H1 (cell line): Measurements from ENCODE around the gene CHRNA1. TPM values are rescaled to one million over a fixed set of nuclear protein-coding genes. Genes with fewer than 3 reads are reported as not detected.

Experiments
- CTCF ChIA-PET: fragments of 300-600 bp; sonication (Branson Sonifier 250); formaldehyde crosslinking; loops from one replicate; lab custom pipeline; 2021; ENCODE audit not compliant: partially characterized antibody; lab: Charles Lee
- POLR2A ChIA-PET: fragments of 300-600 bp; sonication (Branson Sonifier 250); formaldehyde crosslinking; loops from one replicate; lab custom pipeline; 2021; ENCODE audit warnings: inconsistent platforms; ENCODE audit not compliant: partially characterized antibody; lab: Charles Lee
- DNase-seq, 2 experiments: peaks; one replicate each; pipeline versions ENCODE4 v3.0.0 to v3.0.0-alpha.2; 2010 to 2022; ENCODE audit warnings: low spot score in 2 of 2, low read depth in 1 of 2, mixed read lengths in 1 of 2
- FAIRE-seq: peaks from 2 replicates; lab custom pipeline; 2011; peaks lifted over from hg19 to GRCh38; lab: Jason Lieb, UNC
- H2AFZ ChIP-seq: 2 replicates; pipeline ENCODE4 v1.8.1; 2012; ENCODE audit warnings: low read length, inconsistent platforms
- H2AK5ac ChIP-seq: 2 replicates; pipeline ENCODE4 v1.6.1; 2013; ENCODE audit warnings: low read depth, low read length
- H2BK120ac ChIP-seq: replicated peaks from 2 replicates; pipeline ENCODE3; 2013; ENCODE audit warnings: low read depth, low read length, inconsistent platforms
- H2BK12ac ChIP-seq: 2 replicates; pipeline ENCODE4 v1.6.1; 2013; ENCODE audit warnings: low read depth, low read length
- H2BK15ac ChIP-seq: 2 replicates; pipeline ENCODE4 v1.6.1; 2013; ENCODE audit warnings: low read length
- H2BK20ac ChIP-seq: 2 replicates; pipeline ENCODE4 v1.6.1; 2013; ENCODE audit warnings: low read length
- H2BK5ac ChIP-seq: 2 replicates; pipeline ENCODE4 v1.6.1; 2013; ENCODE audit warnings: low read depth, low read length
- H3K14ac ChIP-seq: 2 replicates; pipeline ENCODE4 v1.6.1; 2013; ENCODE audit warnings: inconsistent platforms; ENCODE audit not compliant: insufficient read length
- H3K18ac ChIP-seq: 2 replicates; pipeline ENCODE4 v1.6.1; 2013; ENCODE audit warnings: low read length; ENCODE audit errors: extremely low read depth
- H3K23ac ChIP-seq: 2 replicates; pipeline ENCODE4 v1.6.1; 2013; ENCODE audit warnings: inconsistent platforms; ENCODE audit not compliant: insufficient read length
- H3K23me2 ChIP-seq: 2 replicates; pipeline ENCODE4 v1.6.1; 2013; ENCODE audit warnings: low read depth, low read length
- H3K27ac ChIP-seq: 2 replicates; pipeline ENCODE4 v1.6.1; 2011; ENCODE audit warnings: low read depth, low read length, inconsistent platforms
- H3K27me3 ChIP-seq, 4 experiments: replicated peaks in 1 of 4; 1 replicate in 1 of 4; 2 replicates in 3 of 4; pipeline versions ENCODE4 v1.6.1 to v1.8.1; 2011 to 2013; ENCODE audit warnings: low read length in 3 of 4, mild to moderate bottlenecking in 3 of 4, inconsistent platforms in 2 of 4, mixed read lengths in 2 of 4, moderate library complexity in 1 of 4; ENCODE audit not compliant: control insufficient read depth in 3 of 4, insufficient read depth in 3 of 4; ENCODE audit errors: extremely low read depth in 1 of 4
- H3K36me3 ChIP-seq, 4 experiments: 2 replicates each; pipeline versions ENCODE4 v1.6.1 to v1.8.1; 2011 to 2013; ENCODE audit warnings: mild to moderate bottlenecking in 4 of 4, low read length in 3 of 4, moderate library complexity in 2 of 4, control low read depth in 1 of 4, inconsistent platforms in 1 of 4; ENCODE audit not compliant: insufficient read depth in 4 of 4, control insufficient read depth in 2 of 4
- H3K4ac ChIP-seq: replicated peaks from 2 replicates; pipeline ENCODE3; 2013; ENCODE audit warnings: low read length, low read depth, mixed read lengths, inconsistent platforms; ENCODE audit not compliant: insufficient read length
- H3K4me1 ChIP-seq, 4 experiments: replicated peaks in 1 of 4; 1 replicate in 1 of 4; 2 replicates in 3 of 4; pipeline versions ENCODE4 v1.6.1 to v1.8.1; 2011 to 2013; ENCODE audit warnings: low read length in 3 of 4, inconsistent platforms in 2 of 4, mixed read lengths in 1 of 4; ENCODE audit not compliant: insufficient read depth in 4 of 4, control insufficient read depth in 3 of 4
- H3K4me2 ChIP-seq, 2 experiments: 2 replicates each; pipeline versions ENCODE4 v1.6.1 to v1.8.1; 2011 to 2013; ENCODE audit warnings: low read depth in 2 of 2, low read length in 2 of 2, control low read depth in 1 of 2, inconsistent platforms in 1 of 2, mild to moderate bottlenecking in 1 of 2; ENCODE audit not compliant: insufficient read depth in 1 of 2
- H3K4me3 ChIP-seq, 4 experiments: fragments of 200-600, 300-600 bp in 1 of 4; sonication (generic), shearing (Covaris generic), sonication (Bioruptor Twin) in 1 of 4; 2 replicates each; pipeline versions ENCODE4 v1.5.1 to v1.8.1; 2011 to 2016; ENCODE audit warnings: low read length in 4 of 4, low read depth in 3 of 4, control low read depth in 2 of 4, inconsistent platforms in 2 of 4, mild to moderate bottlenecking in 2 of 4, mixed read lengths in 1 of 4, moderate library complexity in 1 of 4; ENCODE audit not compliant: insufficient read depth in 2 of 4; ENCODE audit errors: extremely low read depth in 1 of 4
- H3K56ac ChIP-seq: replicated peaks from 2 replicates; pipeline ENCODE3; 2013; ENCODE audit warnings: low read depth, mild to moderate bottlenecking, mixed read lengths, low read length, inconsistent platforms; ENCODE audit not compliant: insufficient read length
- H3K79me1 ChIP-seq: 2 replicates; pipeline ENCODE4 v1.6.1; 2013; ENCODE audit warnings: low read depth, low read length, control low read depth
- H3K79me2 ChIP-seq, 2 experiments: 2 replicates each; pipeline versions ENCODE4 v1.6.1 to v1.8.1; 2012 to 2013; ENCODE audit warnings: low read length in 2 of 2, mild to moderate bottlenecking in 2 of 2, inconsistent platforms in 1 of 2; ENCODE audit not compliant: insufficient read depth in 2 of 2, control insufficient read depth in 1 of 2
- H3K9ac ChIP-seq, 4 experiments: replicated peaks in 1 of 4; 1 replicate in 1 of 4; 2 replicates in 3 of 4; pipeline versions ENCODE4 v1.6.1 to v1.8.1; 2011 to 2013; ENCODE audit warnings: low read depth in 3 of 4, low read length in 3 of 4, control low read depth in 2 of 4, mild to moderate bottlenecking in 2 of 4, moderate library complexity in 2 of 4, inconsistent platforms in 1 of 4; ENCODE audit errors: extremely low read depth in 1 of 4
- H3K9me3 ChIP-seq, 2 experiments: 2 replicates each; pipeline versions ENCODE4 v1.6.1 to v1.8.1; 2012 to 2013; ENCODE audit warnings: mild to moderate bottlenecking in 2 of 2, moderate library complexity in 2 of 2, control low read depth in 1 of 2, inconsistent platforms in 1 of 2, low read depth in 1 of 2, low read length in 1 of 2, mixed read lengths in 1 of 2; ENCODE audit not compliant: insufficient read depth in 2 of 2
- H4K20me1 ChIP-seq, 2 experiments: replicated peaks in 1 of 2; 2 replicates each; pipeline versions ENCODE3 to v1.8.1; 2011 to 2013; ENCODE audit warnings: inconsistent platforms in 2 of 2, low read length in 2 of 2, mild to moderate bottlenecking in 1 of 2; ENCODE audit not compliant: insufficient read depth in 2 of 2, control insufficient read depth in 1 of 2
- H4K5ac ChIP-seq: 2 replicates; pipeline ENCODE4 v1.6.1; 2013; ENCODE audit warnings: low read length, low read depth, mixed read lengths, inconsistent platforms; ENCODE audit not compliant: insufficient read length
- H4K8ac ChIP-seq: 2 replicates; pipeline ENCODE4 v1.8.0; 2013; ENCODE audit warnings: mild to moderate bottlenecking, moderate library complexity, low read length, inconsistent platforms; ENCODE audit not compliant: insufficient read depth; ENCODE audit errors: extremely low read depth
- H4K91ac ChIP-seq: replicated peaks from 2 replicates; pipeline ENCODE3; 2013; ENCODE audit warnings: low read length, mixed read lengths, inconsistent platforms; ENCODE audit not compliant: insufficient read length
- ATF3 ChIP-seq: IDR thresholded peaks from 2 replicates; pipeline ENCODE4 v1.6.1; 2011; ENCODE audit warnings: low read depth, mild to moderate bottlenecking, low read length; ENCODE audit not compliant: insufficient read depth
- BRCA1 ChIP-seq: IDR thresholded peaks from 2 replicates; pipeline ENCODE4 v1.6.1; 2012; ENCODE audit warnings: low read depth, low read length, improper control_type of control experiment
- CBX5 ChIP-seq: fragments of 300-800, 300-1000 bp; sonication (generic); IDR thresholded peaks from 2 replicates; pipeline ENCODE4 v1.7.1; 2016; ENCODE audit warnings: antibody characterized with exemption, low read length, low read depth
- EZH2 ChIP-seq: fragments of 200-600 bp; sonication (generic); IDR thresholded peaks from 2 replicates; pipeline ENCODE4 v1.7.1; 2012; ENCODE audit warnings: low read depth, mild to moderate bottlenecking, moderate library complexity, low read length, inconsistent platforms; ENCODE audit not compliant: severe bottlenecking
- HDAC2 ChIP-seq, 2 experiments: fragments of 300-600 bp in 1 of 2; sonication (generic) in 1 of 2; IDR thresholded peaks; 2 replicates each; pipeline ENCODE4 v1.6.1; 2011 to 2012; ENCODE audit warnings: low read depth in 2 of 2, low read length in 2 of 2, mild to moderate bottlenecking in 2 of 2, moderate library complexity in 2 of 2, borderline replicate concordance in 1 of 2, inconsistent platforms in 1 of 2
- HDAC6 ChIP-seq: IDR thresholded peaks from one replicate; pipeline ENCODE4 v1.7.1; 2012; ENCODE audit warnings: low read depth, mild to moderate bottlenecking, inconsistent platforms, low read length, moderate library complexity
- KDM1A ChIP-seq: fragments of 200-600, 300-600 bp; sonication (generic); IDR thresholded peaks from 2 replicates; pipeline ENCODE4 v1.7.1; 2016; ENCODE audit warnings: mild to moderate bottlenecking, low read length, borderline replicate concordance
- NANOG ChIP-seq: IDR thresholded peaks from 2 replicates; pipeline ENCODE4 v1.6.1; 2011; ENCODE audit warnings: low read length, low read depth, mild to moderate bottlenecking, inconsistent platforms; ENCODE audit not compliant: insufficient read depth, poor library complexity, severe bottlenecking
- POLR2AphosphoS5 ChIP-seq: IDR thresholded peaks from 2 replicates; pipeline ENCODE4 v1.6.1; 2011; ENCODE audit warnings: low read depth, low read length
- SAP30 ChIP-seq: fragments of 300-600 bp; sonication (generic); IDR thresholded peaks from 2 replicates; pipeline ENCODE4 v1.7.1; 2012; ENCODE audit warnings: low read length, moderate library complexity, mild to moderate bottlenecking, inconsistent platforms; ENCODE audit not compliant: insufficient read depth, insufficient replicate concordance
- WGBS, 2 experiments: shearing (Covaris generic) in 1 of 2; methylation state at CpG; one replicate each; pipeline versions ENCODE4 v1.1.6 to v1.1.7; 2013 to 2015; ENCODE audit warnings: low lambda C conversion rate in 2 of 2, mixed read lengths in 2 of 2, inconsistent platforms in 1 of 2, low coverage in 1 of 2, missing lambda C conversion rate in 1 of 2; ENCODE audit not compliant: insufficient replicate concordance in 2 of 2, insufficient coverage in 1 of 2, insufficient read length in 1 of 2; ENCODE audit errors: extremely low coverage in 1 of 2, missing lambda C conversion rate in 1 of 2; 5-methylcytosine and 5-hydroxymethylcytosine counted together
- polyA plus RNA-seq, 7 experiments: library from polyadenylated mRNA; depleted of rRNA in 3 of 7; stranded (reverse) in 5 of 7; unstranded in 2 of 7; fragments of >200 nt in 5 of 7; fragments of 200-250 nt in 2 of 7; gene quantifications; 1 replicate in 5 of 7; 2 replicates in 1 of 7; 4 replicates in 1 of 7; pipeline versions ENCODE4 v1.2.1 to v1.2.3, GENCODE V29; 2011 to 2013; ENCODE audit warnings: missing spikeins in 2 of 7, mixed read lengths in 2 of 7
- total RNA-seq: library from RNA; stranded (reverse); fragmentation: NEBNext Ultra II Directional; extraction: Animal tissue kit (Norgen Biotek cat#: 25700); gene quantifications from 2 replicates; pipeline ENCODE4 v1.2.1, GENCODE V29; 2021

Gene CHRNA1
- total and polyA plus RNA-seq, 2 of the 8 experiments (the other 6 are each of a cell fraction or from before 2014, with no cell fraction given): 0.11 to 0.15 TPM

GRCh38 chr2:174784316-174784715 lies 20.0 kb upstream of the CHRNA1 start:
- no peak overlapping the region for H2AFZ ChIP-seq
- no peak overlapping the region for H3K9ac ChIP-seq
- no peak for FAIRE-seq
- ChIA-PET POLR2A (interaction anchor here (2.3 kb wide), 1 partner anchor 13 kb away, joined by 8 read pairs; no protein-coding TSS in a partner anchor), CTCF (interaction anchor here (0.6 to 2.5 kb wide), 5 partner anchors 8 to 238 kb away, joined by 3 to 32 read pairs (median 9); no protein-coding TSS in a partner anchor)
- peaks cover 0 to 21% (median 5%) of the 10 kb centered on the region in 4 experiments; a peak in 6 of 7 replicates for H3K4me1 ChIP-seq
- H3K9me3 ChIP-seq: no peaks in the 10 kb centered on the region
- no peak overlapping the region for H4K5ac ChIP-seq
- no peaks in the 10 kb centered on the region for H3K79me1 ChIP-seq
- H3K14ac ChIP-seq: no peak overlapping the region
- no peak overlapping the region for H3K23ac ChIP-seq
- no peaks in the 10 kb centered on the region for H3K23me2 ChIP-seq
- no peak overlapping the region; the same call in 1 of the 2 replicates for H3K18ac ChIP-seq
- H4K8ac ChIP-seq: no peak overlapping the region
- no peak overlapping the region for H2BK5ac ChIP-seq
- no peak overlapping the region for H3K56ac ChIP-seq
- WGBS, 2 experiments: 95% methylated on average over 7 of the region's 7 CpGs; no CpG with 5 or more reads in 1 of the 2 experiments
- no peak overlapping the region for H2BK20ac ChIP-seq
- no peak overlapping the region for H4K91ac ChIP-seq
- no peak overlapping the region for H3K4me2 ChIP-seq
- H3K36me3 ChIP-seq: no peaks in the 10 kb centered on the region
- no peak overlapping the region for H2BK120ac ChIP-seq
- no peak for DNase-seq
- no peaks in the 10 kb centered on the region for H4K20me1 ChIP-seq
- no peak overlapping the region for H2AK5ac ChIP-seq
- H2BK12ac ChIP-seq: no peak overlapping the region; the same call in 1 of the 2 replicates
- no peak overlapping the region for H3K4me3 ChIP-seq
- no peak overlapping the region for H2BK15ac ChIP-seq
- no peaks in the 10 kb centered on the region for H3K27me3 ChIP-seq
- H3K79me2 ChIP-seq: no peaks in the 10 kb centered on the region
- H3K4ac ChIP-seq: no peak overlapping the region
- H3K27ac ChIP-seq: no peak overlapping the region
- no peak for TF ChIP-seq POLR2AphosphoS5
- no peak for TF ChIP-seq HDAC2 (IDR thresholded peaks at IDR 0.05; ENCODE audit: borderline replicate concordance in 1 of 2, low read depth in 2 of 2, low read length in 2 of 2)
- no peak for TF ChIP-seq ATF3
- no peak for TF ChIP-seq NANOG
- TF ChIP-seq CBX5: no peak
- no peak for TF ChIP-seq HDAC6
- no peak for TF ChIP-seq BRCA1
- no peak for TF ChIP-seq KDM1A
- no peak for TF ChIP-seq EZH2
- TF ChIP-seq SAP30: no peak
